HG02884 (cell line): Measurements from ENCODE around the gene COQ8B.
"Not testable (repeated sequence)": the region's sequence is repeated elsewhere in the genome, so short reads cannot be mapped to it uniquely, and the experiment has no call there.

Source experiments
- ATAC-seq: cut with Tn5 transposase; IDR thresholded peaks from one replicate; pipeline ENCODE4 v1.9.1; 2021; ENCODE audit warnings: mild to moderate bottlenecking, moderate library complexity; ENCODE audit not compliant: unreplicated experiment

Gene COQ8B

GRCh38 chr19:40742886-40743285, 26.2 kb upstream of the COQ8B start:
- ATAC-seq: no peak

- no peak for ATAC-seq
Observed at GRCh38 chr19:40742477-40742876, 25.8 kb upstream of the COQ8B start.

GRCh38 chr19:40741527-40742390, 25.1 kb upstream of the COQ8B start:
- no peak for ATAC-seq

- ATAC-seq: no peak
Observed at GRCh38 chr19:40740747-40741146, 24.1 kb upstream of the COQ8B start.

GRCh38 chr19:40739871-40740703, 23.4 kb upstream of the COQ8B start:
- ATAC-seq: no peak

GRCh38 chr19:40739030-40739839, 22.5 kb upstream of the COQ8B start:
- ATAC-seq: no peak

GRCh38 chr19:40737102-40737644, 20.5 kb upstream of the COQ8B start:
- ATAC-seq: no peak

GRCh38 chr19:40736661-40737060, 20.0 kb upstream of the COQ8B start:
- ATAC-seq: no peak

GRCh38 chr19:40735013-40735771, 18.5 kb upstream of the COQ8B start:
- ATAC-seq: no peak

GRCh38 chr19:40733149-40733548, 16.5 kb upstream of the COQ8B start:
- no peak for ATAC-seq

GRCh38 chr19:40732304-40732703, 15.6 kb upstream of the COQ8B start:
- not testable (repeated sequence) for ATAC-seq

GRCh38 chr19:40730065-40730464, 13.4 kb upstream of the COQ8B start:
- not testable (repeated sequence) for ATAC-seq

GRCh38 chr19:40726279-40726678, 9.6 kb upstream of the COQ8B start:
- ATAC-seq: no peak

- no peak for ATAC-seq
Observed at GRCh38 chr19:40724855-40725254, 8.2 kb upstream of the COQ8B start.

- no peak for ATAC-seq
Observed at GRCh38 chr19:40724315-40724714, 7.6 kb upstream of the COQ8B start.

GRCh38 chr19:40723661-40724254, 7.1 kb upstream of the COQ8B start:
- ATAC-seq: no peak

GRCh38 chr19:40721936-40722661, 5.4 kb upstream of the COQ8B start:
- ATAC-seq: no peak

- ATAC-seq: no peak
Observed at GRCh38 chr19:40721140-40721486, 4.4 kb upstream of the COQ8B start.

GRCh38 chr19:40719414-40719894, 2.8 kb upstream of the COQ8B start:
- no peak for ATAC-seq
